HepG2 (cell line): ENCODE results near the gene KBTBD2. TPM values are rescaled to one million over a fixed set of nuclear protein-coding genes. Genes with fewer than 3 reads are reported as not detected.

Source experiments
- AGO1 ChIP-seq: fragments of 200-400 bp; formaldehyde crosslinking; IDR thresholded peaks from 2 replicates; pipeline ENCODE4 v1.6.1; 2017; ENCODE audit warnings: mild to moderate bottlenecking, low read depth, low read length, moderate library complexity; ENCODE audit not compliant: poor library complexity, severe bottlenecking
- CHD4 ChIP-seq: fragments of 200-600 bp; sonication (generic); IDR thresholded peaks from 2 replicates; pipeline ENCODE4 v1.7.0; 2017; ENCODE audit warnings: mild to moderate bottlenecking, low read length, borderline replicate concordance
- FOXO1 ChIP-seq: sonication (generic); formaldehyde crosslinking; IDR thresholded peaks from 2 replicates; pipeline ENCODE4 v1.4.0; 2020; ENCODE audit warnings: missing genetic modification reagents
- HCFC1 ChIP-seq: fragments of 150-350 bp; IDR thresholded peaks from 2 replicates; pipeline ENCODE4 v1.6.1; 2014; ENCODE audit warnings: low read depth, low read length
- HMGA1 ChIP-seq: sonication (generic); formaldehyde crosslinking; conservative IDR thresholded peaks from 2 replicates; pipeline ENCODE4 v1.4.0; 2020; ENCODE audit warnings: missing genetic modification reagents
- HOXA9 ChIP-seq: sonication (generic); formaldehyde crosslinking; IDR thresholded peaks from 2 replicates; pipeline ENCODE4 v1.8.1; 2022; ENCODE audit warnings: missing genetic modification reagents, mild to moderate bottlenecking, moderate library complexity, borderline replicate concordance
- KDM1A ChIP-seq: IDR thresholded peaks from 2 replicates; pipeline ENCODE4 v1.6.1; 2016; ENCODE audit warnings: missing compliant biosample characterization
- NR2F2 ChIP-seq: IDR thresholded peaks from 2 replicates; pipeline ENCODE4 v1.6.1; 2012; ENCODE audit warnings: low read depth, inconsistent platforms, borderline replicate concordance
- ZFYVE20 ChIP-seq: sonication (generic); formaldehyde crosslinking; IDR thresholded peaks from 2 replicates; pipeline ENCODE4 v1.8.0; 2023; ENCODE audit warnings: low read depth, mild to moderate bottlenecking, moderate library complexity, missing genetic modification reagents, borderline replicate concordance
- ZNF407 ChIP-seq: sonication (generic); formaldehyde crosslinking; IDR thresholded peaks from one replicate; pipeline ENCODE4 v1.5.1; 2020; ENCODE audit warnings: mild to moderate bottlenecking, missing genetic modification reagents; ENCODE audit errors: not compliant biosample characterization
- ZNF550 ChIP-seq: sonication (generic); formaldehyde crosslinking; IDR thresholded peaks from 2 replicates; pipeline ENCODE4 v1.4.0; 2020; ENCODE audit warnings: mild to moderate bottlenecking, missing genetic modification reagents, borderline replicate concordance
- ZNF629 ChIP-seq: sonication (generic); formaldehyde crosslinking; conservative IDR thresholded peaks from 2 replicates; pipeline ENCODE4 v1.5.0; 2020; ENCODE audit warnings: missing genetic modification reagents
- ZNF670 ChIP-seq: sonication (generic); formaldehyde crosslinking; IDR thresholded peaks from 2 replicates; pipeline ENCODE4 v1.8.0; 2022; ENCODE audit warnings: mild to moderate bottlenecking, missing genetic modification reagents, borderline replicate concordance
- ZNF780A ChIP-seq: sonication (generic); formaldehyde crosslinking; IDR thresholded peaks from 2 replicates; pipeline ENCODE4 v1.8.0; 2022; ENCODE audit warnings: mild to moderate bottlenecking, missing genetic modification reagents, moderate library complexity
- ZNF891 ChIP-seq: sonication (generic); formaldehyde crosslinking; IDR thresholded peaks from 2 replicates; pipeline ENCODE4 v1.5.0; 2020; ENCODE audit warnings: mild to moderate bottlenecking, missing genetic modification reagents
- polyA plus RNA-seq, 8 experiments: library from polyadenylated mRNA; depleted of rRNA in 3 of 8; stranded (reverse) in 7 of 8; unstranded in 1 of 8; fragments of >200 nt; fragmentation: Illumina TruSeq in 4 of 8; extraction: Trizol in 4 of 8; gene quantifications; 2 replicates each; pipeline versions ENCODE4 v1.2.1 to v1.2.3, GENCODE V29; 2011 to 2016; ENCODE audit warnings: low read depth in 4 of 8, missing spikeins in 1 of 8, mixed read lengths in 1 of 8; ENCODE audit not compliant: insufficient read depth in 1 of 8
- total RNA-seq, 5 experiments: library from RNA; depleted of rRNA; stranded (reverse); fragments of >200 nt; fragmentation: Illumina TruSeq; extraction: Trizol; gene quantifications; 2 replicates each; pipeline ENCODE4 v1.2.3, GENCODE V29; 2016; ENCODE audit warnings: low read depth in 1 of 5
- TF ChIP-seq, protein P1 (sequence below): sonication (generic); formaldehyde crosslinking; IDR thresholded peaks from 2 replicates; pipeline ENCODE4 v1.5.1; 2020; ENCODE audit warnings: mild to moderate bottlenecking, missing genetic modification reagents, moderate library complexity
- TF ChIP-seq, protein P2 (sequence below): sonication (generic); formaldehyde crosslinking; IDR thresholded peaks from 2 replicates; pipeline ENCODE4 v1.4.0; 2020; ENCODE audit warnings: missing genetic modification reagents
- TF ChIP-seq, protein P3 (sequence below): sonication (generic); formaldehyde crosslinking; IDR thresholded peaks from 2 replicates; pipeline ENCODE4 v1.5.0; 2020; ENCODE audit warnings: mild to moderate bottlenecking, missing genetic modification reagents

Gene KBTBD2
- total and polyA plus RNA-seq, 2 of the 13 experiments (the other 11 are each of a cell fraction or from before 2014, with no cell fraction given): 24.0 to 25.2 TPM

DNA sequence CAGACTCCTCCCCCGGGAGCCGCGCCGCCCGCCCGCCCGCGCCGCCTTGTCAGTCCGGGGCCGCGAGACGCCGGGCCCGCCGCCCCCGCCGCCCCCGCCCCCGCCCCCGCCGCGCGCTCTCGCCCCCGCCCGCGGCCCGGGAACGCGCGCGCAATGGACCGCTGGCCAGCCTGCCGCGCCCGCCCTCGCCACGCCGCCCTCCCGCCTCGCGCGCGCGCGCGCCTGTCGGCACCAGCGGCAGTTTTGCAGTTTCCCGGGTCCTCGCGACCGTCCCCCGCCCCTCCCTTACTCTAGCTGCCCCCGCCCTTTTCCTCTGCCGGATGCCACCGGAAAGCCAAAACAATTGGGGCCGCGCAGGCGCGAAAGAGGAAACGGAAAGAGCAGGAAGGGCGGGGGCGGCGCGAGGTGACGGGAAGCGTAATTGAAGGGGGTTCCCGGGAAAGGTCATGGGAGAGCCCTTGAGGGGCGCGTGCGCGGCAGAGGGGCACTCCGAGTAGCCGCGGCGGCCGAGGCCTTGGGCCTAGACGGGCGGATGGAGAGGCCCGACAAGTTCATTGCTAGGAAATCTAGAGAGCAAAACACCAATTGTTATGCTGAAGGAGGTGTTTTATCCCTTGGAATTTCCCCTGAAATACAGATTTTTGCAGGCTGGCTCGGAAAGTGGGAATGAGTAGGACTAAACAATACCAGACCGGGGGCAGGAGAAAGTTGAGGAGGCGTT, 400 bp upstream of the KBTBD2 start (continued):
- TF ChIP-seq ZNF407 (CRISPR knock-in tag) (peak; percentile 62), KDM1A (CRISPR knock-in tag) (no peak), FOXO1 (peak; percentile 29; the same call in 1 of the 2 replicates), HMGA1 (no peak), CHD4 (no peak), ZNF891 (CRISPR knock-in tag) (no peak), ZNF550 (CRISPR knock-in tag) (no peak), NR2F2 (peak; percentile 79; the same call in 1 of the 2 replicates), ZFYVE20 (CRISPR knock-in tag) (no peak), ZNF629 (no peak), HOXA9 (no peak), HCFC1 (no peak), ZNF670 (peak; percentile 64), AGO1 (no peak), ZNF780A (CRISPR knock-in tag) (no peak)
- TF ChIP-seq, protein P1, sequence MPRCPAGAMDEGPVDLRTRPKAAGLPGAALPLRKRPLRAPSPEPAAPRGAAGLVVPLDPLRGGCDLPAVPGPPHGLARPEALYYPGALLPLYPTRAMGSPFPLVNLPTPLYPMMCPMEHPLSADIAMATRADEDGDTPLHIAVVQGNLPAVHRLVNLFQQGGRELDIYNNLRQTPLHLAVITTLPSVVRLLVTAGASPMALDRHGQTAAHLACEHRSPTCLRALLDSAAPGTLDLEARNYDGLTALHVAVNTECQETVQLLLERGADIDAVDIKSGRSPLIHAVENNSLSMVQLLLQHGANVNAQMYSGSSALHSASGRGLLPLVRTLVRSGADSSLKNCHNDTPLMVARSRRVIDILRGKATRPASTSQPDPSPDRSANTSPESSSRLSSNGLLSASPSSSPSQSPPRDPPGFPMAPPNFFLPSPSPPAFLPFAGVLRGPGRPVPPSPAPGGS: 0 out of 2 replicates have a peak, but pooled peaks have one; percentile 40
- TF ChIP-seq, protein P2, sequence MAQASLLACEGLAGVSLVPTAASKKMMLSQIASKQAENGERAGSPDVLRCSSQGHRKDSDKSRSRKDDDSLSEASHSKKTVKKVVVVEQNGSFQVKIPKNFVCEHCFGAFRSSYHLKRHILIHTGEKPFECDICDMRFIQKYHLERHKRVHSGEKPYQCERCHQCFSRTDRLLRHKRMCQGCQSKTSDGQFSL (CRISPR knock-in tag): peak; percentile 64; the same call in 1 of the 2 replicates
- TF ChIP-seq, protein P3, sequence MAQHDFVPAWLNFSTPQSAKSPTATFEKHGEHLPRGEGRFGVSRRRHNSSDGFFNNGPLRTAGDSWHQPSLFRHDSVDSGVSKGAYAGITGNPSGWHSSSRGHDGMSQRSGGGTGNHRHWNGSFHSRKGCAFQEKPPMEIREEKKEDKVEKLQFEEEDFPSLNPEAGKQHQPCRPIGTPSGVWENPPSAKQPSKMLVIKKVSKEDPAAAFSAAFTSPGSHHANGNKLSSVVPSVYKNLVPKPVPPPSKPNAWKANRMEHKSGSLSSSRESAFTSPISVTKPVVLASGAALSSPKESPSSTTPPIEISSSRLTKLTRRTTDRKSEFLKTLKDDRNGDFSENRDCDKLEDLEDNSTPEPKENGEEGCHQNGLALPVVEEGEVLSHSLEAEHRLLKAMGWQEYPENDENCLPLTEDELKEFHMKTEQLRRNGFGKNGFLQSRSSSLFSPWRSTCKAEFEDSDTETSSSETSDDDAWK (CRISPR knock-in tag): no peak
